Activated naive CD4-positive, alpha-beta T cell (primary cell): Measurements from ENCODE around the gene DPEP2.
"Not testable (repeated sequence)": the region's sequence is repeated elsewhere in the genome, so short reads cannot be mapped to it uniquely, and the experiment has no call there.

Experiments used
- DNase-seq, 4 experiments: peaks; one replicate each; lab custom pipeline; 2025; lab: John Stamatoyannopoulos, UW

The DPEP2 gene

GRCh38 chr16:67998779-67999688, at the start of gene DPEP2:
Gene DPEP2 (minus strand): TSS chr16:67999484. CDS start chr16:67993212, 6,272 bp downstream.
- DNase-seq = peak in 2 of 4 experiments; percentile 47 to 50

GRCh38 chr16:68047987-68048386, 48.7 kb upstream of the DPEP2 start:
- no peak for DNase-seq

GRCh38 chr16:68046106-68046505, 46.8 kb upstream of the DPEP2 start:
- DNase-seq = no peak

GRCh38 chr16:68041783-68042182, 42.5 kb upstream of the DPEP2 start:
- DNase-seq = no peak

- DNase-seq = peak; percentile 63 to 88 (median 87)
Measured at GRCh38 chr16:68040506-68041288, 41.4 kb upstream of the DPEP2 start.

GRCh38 chr16:68037841-68038597, 38.7 kb upstream of the DPEP2 start:
- no peak for DNase-seq

GRCh38 chr16:68035227-68035626, 35.9 kb upstream of the DPEP2 start:
- no peak for DNase-seq

- DNase-seq = no peak
Measured at GRCh38 chr16:68033101-68033500, 33.8 kb upstream of the DPEP2 start.

- DNase-seq = no peak
Measured at GRCh38 chr16:68031951-68032350, 32.7 kb upstream of the DPEP2 start.

- not testable (repeated sequence) for DNase-seq
Measured at GRCh38 chr16:68030108-68030507, 30.8 kb upstream of the DPEP2 start.

GRCh38 chr16:68028996-68029395, 29.7 kb upstream of the DPEP2 start:
- DNase-seq = no peak

- peak; percentile 85 to 96 (median 90) for DNase-seq
Measured at GRCh38 chr16:68022728-68023537, 23.6 kb upstream of the DPEP2 start, which contains the start of the genes DDX28 and DUS2. Gene DDX28 (minus strand): TSS chr16:68023232. CDS start chr16:68023202, 30 bp downstream. Gene DUS2 (plus strand): TSS chr16:68023284. CDS start chr16:68038024, 14,740 bp downstream.

GRCh38 chr16:68022278-68022727, 23.0 kb upstream of the DPEP2 start:
- no peak for DNase-seq

- no peak for DNase-seq
Measured at GRCh38 chr16:68021490-68021889, 22.2 kb upstream of the DPEP2 start.

GRCh38 chr16:68019167-68019680, 19.9 kb upstream of the DPEP2 start:
- DNase-seq = no peak

GRCh38 chr16:68015681-68016080, 16.4 kb upstream of the DPEP2 start, which contains the start of gene DPEP2NB:
Gene DPEP2NB (minus strand): TSS chr16:68015911. CDS start chr16:68015770, 141 bp downstream.
- DNase-seq = no peak

GRCh38 chr16:68013440-68013839, 14.2 kb upstream of the DPEP2 start:
- DNase-seq = no peak

GRCh38 chr16:68009872-68010271, 10.6 kb upstream of the DPEP2 start:
- DNase-seq = not testable (repeated sequence)

GRCh38 chr16:68009157-68009735, 10.0 kb upstream of the DPEP2 start:
- no peak for DNase-seq

- DNase-seq = peak in 2 of 4 experiments; percentile 35 to 50
Measured at GRCh38 chr16:68005786-68006286, 6.6 kb upstream of the DPEP2 start.
